Measurements from ENCODE around the gene ZNF546.

The ZNF546 gene

GRCh38 chr19:40053491-40053890 is 56.6 kb downstream of the ZNF546 start:
- Histone ChIP-seq H3K36me3 (ENCODE audit: low read depth) (peaks cover 5% of the 10 kb centered on the region), H3K27me3 (ENCODE audit: insufficient read depth, poor library complexity, severe bottlenecking) (no peaks in the 10 kb centered on the region), H3K4me3 (ENCODE audit: severe bottlenecking) (no peak overlapping the region), H3K9me3 (ENCODE audit: severe bottlenecking) (peaks cover 10% of the 10 kb centered on the region), H3K27ac (ENCODE audit: poor library complexity, severe bottlenecking) (no peak overlapping the region), H3K4me1 (ENCODE audit: insufficient read depth, poor library complexity, severe bottlenecking) (peaks cover 14% of the 10 kb centered on the region)
- DNase-seq (ENCODE audit: low spot score) (no peak), ATAC-seq (ENCODE audit: low read depth) (no peak)
- no peak for TF ChIP-seq CTCF (IDR thresholded peaks at IDR 0.05; ENCODE audit: poor library complexity, severe bottlenecking)

GRCh38 chr19:40054632-40055031 is 57.8 kb downstream of the ZNF546 start:
- H3K27me3 ChIP-seq (ENCODE audit: insufficient read depth, poor library complexity, severe bottlenecking) = no peaks in the 10 kb centered on the region
- no peak for DNase-seq (ENCODE audit: low spot score)
- no peak for TF ChIP-seq CTCF (IDR thresholded peaks at IDR 0.05; ENCODE audit: poor library complexity, severe bottlenecking)
- H3K27ac ChIP-seq (ENCODE audit: poor library complexity, severe bottlenecking) = no peak overlapping the region
- H3K9me3 ChIP-seq (ENCODE audit: severe bottlenecking) = peaks cover 10% of the 10 kb centered on the region
- peak overlapping the region; percentile 50 for H3K4me3 ChIP-seq (ENCODE audit: severe bottlenecking)
- peaks cover 14% of the 10 kb centered on the region for H3K4me1 ChIP-seq (ENCODE audit: insufficient read depth, poor library complexity, severe bottlenecking)
- no peak for ATAC-seq (ENCODE audit: low read depth)
- H3K36me3 ChIP-seq (ENCODE audit: low read depth) = peaks cover under 1% of the 10 kb centered on the region; the same call in 1 of the 2 replicates

GRCh38 chr19:40055049-40055448 is 58.2 kb downstream of the ZNF546 start:
- no peak for ATAC-seq (ENCODE audit: low read depth)
- Histone ChIP-seq H3K27ac (ENCODE audit: poor library complexity, severe bottlenecking) (peak overlapping the region; percentile 24), H3K4me1 (ENCODE audit: insufficient read depth, poor library complexity, severe bottlenecking) (peaks cover 14% of the 10 kb centered on the region), H3K9me3 (ENCODE audit: severe bottlenecking) (peaks cover 10% of the 10 kb centered on the region), H3K36me3 (ENCODE audit: low read depth) (no peaks in the 10 kb centered on the region; the same call in 1 of the 2 replicates), H3K4me3 (ENCODE audit: severe bottlenecking) (peak overlapping the region; percentile 50), H3K27me3 (ENCODE audit: insufficient read depth, poor library complexity, severe bottlenecking) (no peaks in the 10 kb centered on the region)
- no peak for DNase-seq (ENCODE audit: low spot score)
- TF ChIP-seq CTCF (IDR thresholded peaks at IDR 0.05; ENCODE audit: poor library complexity, severe bottlenecking) = no peak

GRCh38 chr19:40055832-40056504 is 59.1 kb downstream of the ZNF546 start, which contains the start of gene ZNF780B:
TSS of gene ZNF780B (minus strand) at chr19:40056231. CDS start at chr19:40050332, 5,899 bp downstream.
- peak within 1 kb of the TSS; percentile 50 for H3K4me3 ChIP-seq (ENCODE audit: severe bottlenecking)
- H3K36me3 ChIP-seq (ENCODE audit: low read depth) = no peaks in the 10 kb centered on the region; the same call in 1 of the 2 replicates
- DNase-seq (ENCODE audit: low spot score) = peak; percentile 61
- no peaks in the 10 kb centered on the region for H3K27me3 ChIP-seq (ENCODE audit: insufficient read depth, poor library complexity, severe bottlenecking)
- peak within 1 kb of the TSS; percentile 24 for H3K27ac ChIP-seq (ENCODE audit: poor library complexity, severe bottlenecking)
- TF ChIP-seq CTCF (IDR thresholded peaks at IDR 0.05; ENCODE audit: poor library complexity, severe bottlenecking) = no peak
- H3K4me1 ChIP-seq (ENCODE audit: insufficient read depth, poor library complexity, severe bottlenecking) = peaks cover 14% of the 10 kb centered on the region
- H3K9me3 ChIP-seq (ENCODE audit: severe bottlenecking) = peaks cover 10% of the 10 kb centered on the region
- ATAC-seq (ENCODE audit: low read depth) = peak; percentile 94

GRCh38 chr19:40056505-40056904 is 59.6 kb downstream of the ZNF546 start:
- H3K27ac ChIP-seq (ENCODE audit: poor library complexity, severe bottlenecking) = no peak overlapping the region
- H3K9me3 ChIP-seq (ENCODE audit: severe bottlenecking) = peaks cover 10% of the 10 kb centered on the region
- H3K4me1 ChIP-seq (ENCODE audit: insufficient read depth, poor library complexity, severe bottlenecking) = peaks cover 14% of the 10 kb centered on the region
- no peaks in the 10 kb centered on the region; the same call in 1 of the 2 replicates for H3K36me3 ChIP-seq (ENCODE audit: low read depth)
- ATAC-seq (ENCODE audit: low read depth) = no peak; the same call in 2 of the 3 replicates
- H3K4me3 ChIP-seq (ENCODE audit: severe bottlenecking) = peak overlapping the region; percentile 50
- DNase-seq (ENCODE audit: low spot score) = no peak
- TF ChIP-seq CTCF (IDR thresholded peaks at IDR 0.05; ENCODE audit: poor library complexity, severe bottlenecking) = no peak
- no peaks in the 10 kb centered on the region for H3K27me3 ChIP-seq (ENCODE audit: insufficient read depth, poor library complexity, severe bottlenecking)
